GM23248 (cell line): ENCODE data around the gene TM4SF20.
A peak's percentile ranks its signal among the peaks of the same experiment; 100 is the strongest.

Source experiments
- EZH2 ChIP-seq: fragments of 200-600 bp; sonication (generic); IDR thresholded peaks from 2 replicates; pipeline ENCODE4 v1.6.1; 2018; ENCODE audit warnings: antibody characterized with exemption, mild to moderate bottlenecking; ENCODE audit not compliant: insufficient read depth, poor library complexity, severe bottlenecking
- EZH2phosphoT487 ChIP-seq: fragments of 200-600 bp; sonication (generic); IDR thresholded peaks from 2 replicates; pipeline ENCODE4 v1.6.1; 2018; ENCODE audit warnings: antibody characterized with exemption, moderate library complexity, mild to moderate bottlenecking, low read depth; ENCODE audit not compliant: insufficient read depth

GRCh38 chr2:227324995-227325838 is 53.9 kb downstream of the TM4SF20 start, which contains the start of gene MFF:
- TF ChIP-seq EZH2 (no peak), EZH2phosphoT487 (0 out of 2 replicates have a peak, but pooled peaks have one; percentile 35)
